SK-N-MC (cell line): Measurements from ENCODE around the gene ETV3.

Source experiments
- EZH2 ChIP-seq: fragments of 200-600 bp; sonication (generic); IDR thresholded peaks from one replicate; pipeline ENCODE4 v1.6.1; 2017; ENCODE audit warnings: antibody characterized with exemption
- FOXP2 ChIP-seq: optimal IDR thresholded peaks from 2 replicates; pipeline ENCODE3; 2011; ENCODE audit warnings: mild to moderate bottlenecking, moderate library complexity; ENCODE audit not compliant: insufficient read depth; ENCODE audit errors: extremely low read length, control extremely low read depth
- POLR2AphosphoS5 ChIP-seq: IDR thresholded peaks from 2 replicates; pipeline ENCODE4 v1.6.1; 2012; ENCODE audit warnings: mild to moderate bottlenecking, low read depth, low read length, borderline replicate concordance

- TF ChIP-seq EZH2 = no peak
- TF ChIP-seq POLR2AphosphoS5 = no peak
- no peak for TF ChIP-seq FOXP2
Measured at GRCh38 chr1:157117527-157118057, 20.6 kb downstream of the ETV3 start.
